ENCODE measurements around the gene FTO. TPM values are rescaled to one million over a fixed set of nuclear protein-coding genes. Genes with fewer than 3 reads are reported as not detected.

The FTO gene
- total RNA-seq, 4 donors from 2014 or later, result 21.3 to 50.5 (median 40.8) TPM

DNA sequence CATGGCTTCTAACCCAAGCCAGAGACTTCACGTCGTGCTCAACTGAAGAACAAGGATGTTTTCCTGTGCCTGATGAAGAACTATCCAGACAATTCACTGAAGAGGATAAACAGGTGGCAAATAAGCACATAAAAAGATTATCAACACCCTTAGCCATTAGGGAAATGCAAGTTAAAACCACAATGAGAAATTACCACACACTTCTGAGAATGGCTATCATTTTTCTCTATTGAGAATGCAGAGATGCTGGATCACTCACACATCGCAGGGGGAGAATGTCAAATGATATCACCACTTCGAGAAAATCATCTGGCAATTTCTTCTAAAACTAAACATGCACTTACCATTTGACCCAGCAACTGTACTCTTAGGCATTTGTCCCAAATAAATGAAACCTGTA is 419.8 kb downstream of the FTO start:
- no peak for DNase-seq
- no peaks in the 10 kb centered on the region for H3K4me1 ChIP-seq
- no peak overlapping the region for H3K4me3 ChIP-seq
- intact Hi-C loops (cut with DNase I; ENCODE audit: low total_unique reads) (no loop called here), in situ Hi-C loops (cut with MboI; ENCODE audit: low pct_ligation_motif_present in 1 of 4, low pct_unique_long_range_greater_than_20kb in 1 of 4, low sequenced_read_pairs in 3 of 4) (loop anchor here in 1 of 4 donors (25.0 kb wide), 1 partner anchor 111 kb away; no protein-coding TSS in a partner anchor)
- TF ChIP-seq, protein P1, sequence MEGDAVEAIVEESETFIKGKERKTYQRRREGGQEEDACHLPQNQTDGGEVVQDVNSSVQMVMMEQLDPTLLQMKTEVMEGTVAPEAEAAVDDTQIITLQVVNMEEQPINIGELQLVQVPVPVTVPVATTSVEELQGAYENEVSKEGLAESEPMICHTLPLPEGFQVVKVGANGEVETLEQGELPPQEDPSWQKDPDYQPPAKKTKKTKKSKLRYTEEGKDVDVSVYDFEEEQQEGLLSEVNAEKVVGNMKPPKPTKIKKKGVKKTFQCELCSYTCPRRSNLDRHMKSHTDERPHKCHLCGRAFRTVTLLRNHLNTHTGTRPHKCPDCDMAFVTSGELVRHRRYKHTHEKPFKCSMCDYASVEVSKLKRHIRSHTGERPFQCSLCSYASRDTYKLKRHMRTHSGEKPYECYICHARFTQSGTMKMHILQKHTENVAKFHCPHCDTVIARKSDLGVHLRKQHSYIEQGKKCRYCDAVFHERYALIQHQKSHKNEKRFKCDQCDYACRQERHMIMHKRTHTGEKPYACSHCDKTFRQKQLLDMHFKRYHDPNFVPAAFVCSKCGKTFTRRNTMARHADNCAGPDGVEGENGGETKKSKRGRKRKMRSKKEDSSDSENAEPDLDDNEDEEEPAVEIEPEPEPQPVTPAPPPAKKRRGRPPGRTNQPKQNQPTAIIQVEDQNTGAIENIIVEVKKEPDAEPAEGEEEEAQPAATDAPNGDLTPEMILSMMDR (IDR thresholded peaks at IDR 0.05), result no peak
- TF ChIP-seq POLR2A (IDR thresholded peaks at IDR 0.05) (no peak), POLR2AphosphoS5 (IDR thresholded peaks at IDR 0.05) (no peak), EP300 (IDR thresholded peaks at IDR 0.05; ENCODE audit: low read depth) (no peak)
- WGBS, 2 donors (ENCODE audit: low coverage in 1 of 2), result 83 to 84% methylated on average over 2 to 4 of the region's 4 CpGs
- no peaks in the 10 kb centered on the region for H3K27me3 ChIP-seq
- no peaks in the 10 kb centered on the region for H3K36me3 ChIP-seq
- no peak overlapping the region for H3K27ac ChIP-seq
- H3K9me3 ChIP-seq, result no peaks in the 10 kb centered on the region

DNA sequence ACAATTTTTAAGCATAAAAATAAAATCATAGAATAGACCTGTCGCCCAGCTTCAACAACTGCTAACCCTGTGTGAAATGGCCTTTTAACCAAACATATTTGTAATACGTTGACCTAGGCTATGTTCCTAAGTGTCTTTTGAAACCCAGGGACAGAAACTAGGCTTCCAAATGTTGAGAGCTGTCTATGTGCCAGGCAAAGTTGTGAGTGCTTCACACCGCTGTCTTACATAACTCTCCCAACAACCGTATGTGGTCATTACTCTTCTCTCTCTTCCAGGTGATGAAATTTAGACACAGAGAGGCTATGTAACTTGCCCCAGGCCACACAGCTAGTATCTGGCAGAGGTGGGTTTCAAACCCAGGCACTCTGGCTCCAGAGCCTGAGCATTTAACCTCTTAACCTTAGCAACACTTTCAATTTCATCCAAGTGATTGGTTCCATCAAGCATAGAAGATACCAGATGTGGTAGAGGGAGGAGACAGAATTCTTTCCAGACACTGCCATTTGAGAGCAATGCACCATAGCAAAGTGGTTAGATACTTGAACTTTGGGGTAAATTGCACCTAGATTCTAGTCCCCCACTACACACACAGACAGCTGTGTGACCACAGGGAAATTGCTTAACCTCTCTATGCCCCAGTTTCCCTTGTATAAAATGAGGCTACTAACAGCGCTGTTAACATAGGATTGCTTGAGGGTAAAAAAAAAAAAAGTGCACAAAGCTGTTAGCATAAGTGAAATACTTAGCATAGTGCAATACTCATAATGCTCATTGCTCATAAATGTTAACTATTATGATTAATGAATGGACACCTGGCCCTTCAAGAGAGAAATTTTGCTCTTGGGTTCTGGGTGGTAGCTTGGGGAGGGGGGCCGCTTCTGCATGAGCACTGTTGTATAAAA is 422.0 kb downstream of the FTO start:
- Histone ChIP-seq H3K27me3 (no peaks in the 10 kb centered on the region), H3K4me1 (no peaks in the 10 kb centered on the region), H3K9me3 (no peaks in the 10 kb centered on the region), H3K36me3 (no peaks in the 10 kb centered on the region), H3K27ac (no peak overlapping the region), H3K4me3 (no peak overlapping the region)
- intact Hi-C loops (cut with DNase I; ENCODE audit: low total_unique reads) (no loop called here), in situ Hi-C loops (cut with MboI; ENCODE audit: low pct_ligation_motif_present in 1 of 4, low pct_unique_long_range_greater_than_20kb in 1 of 4, low sequenced_read_pairs in 3 of 4) (no loop called here)
- 81 to 82% methylated on average over 5 to 6 of the region's 6 CpGs for whole genome bisulfite sequencing, 2 donors (ENCODE audit: low coverage in 1 of 2)
- DNase-seq, result no peak
- TF ChIP-seq EP300 (IDR thresholded peaks at IDR 0.05; ENCODE audit: low read depth) (no peak), POLR2A (IDR thresholded peaks at IDR 0.05) (no peak), POLR2AphosphoS5 (IDR thresholded peaks at IDR 0.05) (no peak)
- TF ChIP-seq, protein P1 (IDR thresholded peaks at IDR 0.05), result no peak

DNA sequence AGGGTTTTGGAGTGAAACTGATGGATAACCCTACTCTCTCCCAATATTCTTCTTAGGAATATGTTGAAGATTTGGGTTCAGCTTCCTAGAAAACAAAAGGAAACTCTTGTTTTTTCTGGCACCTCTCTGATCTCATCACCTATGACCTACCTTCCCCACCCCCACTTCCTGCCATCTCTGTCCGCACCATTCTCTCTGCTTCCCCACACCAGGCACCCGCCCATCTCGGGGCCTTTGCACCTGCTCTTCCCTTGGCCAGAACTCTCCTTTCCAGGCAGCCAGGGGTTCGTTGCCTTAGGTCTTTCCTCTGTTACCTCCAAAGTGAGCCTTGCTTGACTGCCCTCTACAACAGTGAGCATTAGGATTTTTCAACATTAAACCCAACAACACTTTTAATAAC is 423.0 kb downstream of the FTO start:
- no peak for TF ChIP-seq POLR2AphosphoS5 (IDR thresholded peaks at IDR 0.05)
- TF ChIP-seq, protein P1 (IDR thresholded peaks at IDR 0.05), result no peak
- no peak for TF ChIP-seq EP300 (IDR thresholded peaks at IDR 0.05; ENCODE audit: low read depth)
- TF ChIP-seq POLR2A (IDR thresholded peaks at IDR 0.05), result no peak
- Histone ChIP-seq H3K36me3 (no peaks in the 10 kb centered on the region), H3K4me3 (no peak overlapping the region), H3K4me1 (no peaks in the 10 kb centered on the region), H3K27ac (no peak overlapping the region), H3K9me3 (no peaks in the 10 kb centered on the region), H3K27me3 (no peaks in the 10 kb centered on the region)
- DNase-seq, result no peak
- WGBS, 2 donors (ENCODE audit: low coverage in 1 of 2), result 64% methylated on average over 4 of the region's 4 CpGs; no CpG with 5 or more reads in 1 of the 2 donors
- intact Hi-C loops (cut with DNase I; ENCODE audit: low total_unique reads) (no loop called here), in situ Hi-C loops (cut with MboI; ENCODE audit: low pct_ligation_motif_present in 1 of 4, low pct_unique_long_range_greater_than_20kb in 1 of 4, low sequenced_read_pairs in 3 of 4) (no loop called here)

DNA sequence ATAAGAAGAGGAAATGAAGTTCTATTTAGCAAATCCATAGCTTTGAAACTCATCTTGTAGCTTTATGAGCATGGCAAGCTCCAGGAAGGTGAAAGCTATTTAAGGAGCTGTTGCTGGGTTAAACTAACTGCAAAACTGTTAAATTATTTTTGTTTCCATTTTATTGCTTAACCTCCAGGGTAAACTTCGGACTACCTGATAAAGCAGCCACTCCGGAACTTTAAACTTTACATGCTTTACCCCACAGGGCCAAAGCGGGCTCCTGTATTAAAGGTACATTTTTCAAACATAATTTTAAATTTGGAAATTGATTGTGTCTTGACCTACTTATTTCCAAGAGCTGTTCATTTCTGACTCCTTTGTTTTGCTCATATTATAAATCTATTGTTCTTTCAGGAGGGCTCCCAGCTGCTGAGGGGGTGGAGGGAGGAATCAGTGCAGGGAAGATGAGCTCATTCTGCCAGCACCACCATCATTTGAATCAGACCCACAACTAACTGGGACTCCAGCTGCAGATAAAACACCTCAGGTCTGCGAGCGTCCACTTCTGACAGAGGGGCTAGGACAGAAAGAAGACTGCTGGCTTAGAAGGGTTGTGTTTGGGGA is 424.8 kb downstream of the FTO start:
- Histone ChIP-seq H3K9me3 (no peaks in the 10 kb centered on the region), H3K27me3 (no peaks in the 10 kb centered on the region), H3K4me1 (no peaks in the 10 kb centered on the region), H3K4me3 (no peak overlapping the region), H3K27ac (no peak overlapping the region), H3K36me3 (no peaks in the 10 kb centered on the region)
- in situ Hi-C loops (cut with MboI; ENCODE audit: low pct_ligation_motif_present in 1 of 4, low pct_unique_long_range_greater_than_20kb in 1 of 4, low sequenced_read_pairs in 3 of 4) (no loop called here), intact Hi-C loops (cut with DNase I; ENCODE audit: low total_unique reads) (no loop called here)
- 59 to 72% methylated on average over 5 of the region's 5 CpGs for WGBS, 2 donors (ENCODE audit: low coverage in 1 of 2)
- TF ChIP-seq, protein P1 (IDR thresholded peaks at IDR 0.05), result no peak
- DNase-seq, result no peak
